Brain pericyte (primary cell): ENCODE measurements around the gene SUN3.
A peak's percentile ranks its signal among the peaks of the same experiment; 100 is the strongest.

Experiments
- DNase-seq: peaks from one replicate; pipeline ENCODE4 v3.0.0-alpha.2; 2012; ENCODE audit warnings: low read depth, low spot score

The SUN3 gene

GRCh38 chr7:48028938-48029337, at the start of gene SUN3:
Gene SUN3, minus strand, starts transcription at chr7:48029107. Its CDS starts 169 bp downstream, at chr7:48028938.
- DNase-seq: no peak

- DNase-seq: no peak
These were observed 49.6 kb upstream of the SUN3 start for GRCh38 chr7:48078470-48078869.

DNA sequence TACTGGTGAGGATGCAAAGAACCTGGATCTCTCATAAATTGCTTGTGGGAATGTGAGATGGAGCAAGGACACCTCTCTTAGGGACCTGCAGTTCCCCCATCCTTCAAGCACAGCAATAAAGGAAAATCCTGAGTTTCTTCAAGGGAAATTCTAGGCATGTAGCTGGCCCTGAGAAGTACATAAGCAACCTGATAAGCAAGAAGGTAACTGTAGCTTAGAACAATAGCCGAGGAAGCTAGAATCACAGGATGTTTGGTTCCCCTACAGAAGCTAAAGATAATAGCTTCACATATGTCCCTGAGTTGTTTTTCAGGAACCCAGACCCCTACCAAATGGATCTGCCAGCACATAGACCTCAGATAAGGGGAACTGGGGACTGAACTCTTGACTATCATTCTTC, 48.5 kb upstream of the SUN3 start:
- DNase-seq: no peak

DNA sequence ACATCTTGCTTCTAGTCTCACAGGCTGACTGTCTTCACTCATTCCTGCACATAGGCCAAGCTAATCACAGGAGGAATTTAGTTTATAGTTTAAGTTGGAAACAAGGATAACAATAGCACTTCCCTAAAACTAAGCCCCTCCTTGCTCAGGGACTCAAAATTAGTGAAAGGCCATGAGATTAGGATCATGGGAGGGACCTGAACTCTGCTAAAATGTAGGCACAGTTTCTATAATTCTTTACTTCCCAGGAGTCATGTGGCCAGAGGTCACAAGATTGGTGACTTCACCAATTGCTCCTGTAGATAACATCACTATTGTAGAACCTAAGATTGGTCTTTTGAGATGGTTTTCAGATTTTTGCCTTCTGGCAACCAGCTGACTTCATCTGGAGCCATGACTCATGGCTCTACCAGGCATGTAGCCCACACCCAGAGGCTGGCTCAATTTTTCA, 45.3 kb upstream of the SUN3 start:
- DNase-seq: no peak

GRCh38 chr7:48067475-48067874, 38.6 kb upstream of the SUN3 start:
- DNase-seq: no peak

- DNase-seq: no peak
These were observed 35.1 kb upstream of the SUN3 start for GRCh38 chr7:48063985-48064384.

DNA sequence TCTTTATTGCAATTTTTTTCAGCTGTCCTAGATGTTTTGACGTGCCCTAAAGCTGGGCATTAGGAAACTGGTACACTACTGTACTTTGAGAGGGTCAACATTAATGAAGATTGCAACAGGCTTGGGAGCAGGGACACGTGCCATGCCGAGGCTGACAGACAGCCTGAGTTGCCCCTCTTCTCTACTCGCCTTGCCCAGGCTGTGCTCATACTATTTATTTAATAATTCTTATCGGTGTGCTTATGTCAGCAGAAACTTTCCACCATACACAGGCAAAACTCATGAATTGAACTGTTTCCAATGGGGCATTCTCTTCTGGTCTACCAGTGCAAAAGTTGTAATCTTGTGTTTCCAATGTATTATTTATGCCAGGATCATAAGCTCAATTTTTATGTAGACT, 30.8 kb upstream of the SUN3 start:
- no peak for DNase-seq

DNA sequence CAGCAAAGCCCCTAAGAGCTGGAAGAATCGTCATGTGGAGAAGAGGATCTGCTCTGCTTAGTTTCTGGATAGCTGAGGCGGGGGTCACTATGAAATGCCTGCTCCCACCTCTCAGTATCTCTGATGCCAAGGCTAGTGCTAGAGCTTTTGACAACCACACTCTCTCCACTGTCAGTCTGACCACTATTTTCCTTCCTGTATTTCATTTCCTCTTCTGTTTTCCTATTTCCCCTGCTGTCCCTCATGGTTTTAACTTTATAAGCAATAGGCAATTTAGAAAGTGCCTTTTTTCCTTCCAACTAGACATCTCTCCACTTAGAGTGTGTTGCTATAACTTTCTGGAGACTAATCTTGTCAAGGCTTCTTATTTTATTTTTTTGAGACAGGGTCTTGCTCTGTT, 30.1 kb upstream of the SUN3 start:
- no peak for DNase-seq

DNA sequence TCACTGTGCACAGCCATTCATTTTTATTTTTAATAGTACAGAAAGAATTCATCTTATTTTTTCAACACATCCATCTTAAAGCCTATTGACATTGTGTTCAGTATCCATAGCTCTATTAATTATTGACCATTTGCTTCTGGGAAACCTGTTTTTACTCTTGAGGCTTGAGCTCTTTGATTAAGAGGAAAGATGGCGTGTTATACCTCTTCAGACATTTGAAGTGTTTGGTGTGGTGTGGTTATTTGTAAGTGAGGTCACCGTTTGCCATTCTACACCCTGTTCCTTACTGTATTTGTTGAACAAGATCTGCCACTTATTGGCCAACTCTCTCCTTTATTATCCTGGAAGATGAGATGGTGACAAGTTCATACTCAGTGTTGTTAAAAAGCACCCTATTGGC, 24.8 kb upstream of the SUN3 start:
- no peak for DNase-seq

GRCh38 chr7:48052748-48053147, 23.8 kb upstream of the SUN3 start:
- DNase-seq: no peak

- no peak for DNase-seq
These were observed 20.9 kb upstream of the SUN3 start for GRCh38 chr7:48049850-48050249.

GRCh38 chr7:48048113-48048512, 19.2 kb upstream of the SUN3 start:
- DNase-seq: no peak

GRCh38 chr7:48046458-48046857, 17.6 kb upstream of the SUN3 start:
- DNase-seq: no peak

DNA sequence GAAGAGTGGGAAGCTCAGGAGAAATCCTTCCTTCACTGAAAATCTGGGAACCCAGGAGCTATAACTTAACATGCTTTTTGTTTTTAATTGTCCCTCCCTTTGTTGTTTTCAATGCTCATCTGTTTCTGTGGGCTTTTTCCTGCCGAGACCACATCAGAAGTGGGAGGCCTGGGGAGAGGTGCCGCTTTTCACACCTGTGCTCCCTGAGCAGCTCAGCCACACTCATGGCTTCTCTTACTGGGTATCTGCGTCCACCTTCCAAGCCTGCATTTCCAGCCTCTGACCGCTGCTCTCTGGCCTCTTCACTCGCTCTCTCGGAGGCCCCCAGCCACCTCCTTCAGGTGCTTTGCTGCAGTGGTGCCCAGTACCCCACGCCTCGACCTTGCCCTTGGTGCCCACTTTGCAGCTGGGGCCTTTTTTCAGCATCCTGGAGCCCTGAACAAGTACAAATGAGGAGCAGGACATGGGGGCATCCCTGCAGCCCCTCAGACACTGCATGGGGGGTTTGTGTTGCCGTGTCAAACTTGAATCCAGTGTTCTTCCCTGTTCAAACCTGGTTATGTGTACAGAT, 16.4 kb upstream of the SUN3 start:
- DNase-seq: no peak

GRCh38 chr7:48042636-48043035, 13.7 kb upstream of the SUN3 start:
- no peak for DNase-seq

DNA sequence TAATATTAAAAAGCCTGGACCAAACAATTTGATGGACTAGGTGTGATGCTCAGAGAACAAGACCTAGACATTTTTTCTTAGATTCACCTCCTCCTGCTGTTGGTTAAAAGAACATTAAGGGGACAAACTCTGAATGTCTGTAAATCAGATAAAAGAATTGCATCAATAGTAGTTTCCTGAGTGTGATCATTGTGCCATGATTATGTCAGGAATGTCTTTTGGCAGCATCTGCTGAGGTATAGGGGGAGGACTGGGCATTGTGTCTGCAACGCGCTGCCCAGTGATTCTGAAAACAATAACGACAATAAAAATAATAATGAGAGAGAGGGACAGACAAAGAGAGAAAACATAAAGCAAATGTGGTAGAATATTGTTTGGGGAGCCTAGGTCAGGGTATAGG, 13.3 kb upstream of the SUN3 start:
- no peak for DNase-seq

- DNase-seq: no peak
These were observed 12.7 kb upstream of the SUN3 start for GRCh38 chr7:48041653-48041970.

- no peak for DNase-seq
These were observed 12.2 kb upstream of the SUN3 start for GRCh38 chr7:48040944-48041652.

DNA sequence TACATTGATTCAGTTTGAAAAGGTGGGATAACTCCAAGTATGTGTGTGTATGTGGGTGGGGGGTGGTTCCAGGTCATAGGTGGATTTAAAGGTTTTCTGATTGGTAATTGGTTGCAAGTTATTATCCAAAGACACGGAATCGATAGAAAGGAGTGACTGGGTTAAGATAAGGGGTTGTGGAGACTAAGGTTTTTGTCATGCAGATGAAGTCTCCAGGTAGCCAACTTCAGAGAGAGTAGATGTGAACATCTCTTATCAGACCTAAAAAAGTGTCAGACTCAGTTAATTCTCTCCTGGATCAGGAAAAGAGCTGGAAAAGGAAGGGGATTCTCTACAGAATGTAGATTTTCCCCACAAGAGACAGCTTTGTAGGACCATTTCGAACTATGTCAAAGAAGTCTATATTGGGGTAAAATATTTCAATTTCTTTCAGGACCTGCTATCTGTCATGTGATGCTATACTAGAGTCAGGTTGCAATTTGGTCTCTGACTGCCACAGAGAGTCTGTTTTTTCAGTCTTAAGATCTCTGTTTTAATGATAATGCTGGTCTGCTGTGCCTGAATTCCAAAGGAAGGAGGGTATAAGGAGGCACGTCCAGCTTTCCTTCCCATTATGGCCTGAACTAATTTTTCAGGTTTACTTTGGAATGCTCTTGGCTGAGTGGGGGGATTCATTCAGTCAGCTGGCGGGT, 10.1 kb upstream of the SUN3 start:
- DNase-seq: no peak

DNA sequence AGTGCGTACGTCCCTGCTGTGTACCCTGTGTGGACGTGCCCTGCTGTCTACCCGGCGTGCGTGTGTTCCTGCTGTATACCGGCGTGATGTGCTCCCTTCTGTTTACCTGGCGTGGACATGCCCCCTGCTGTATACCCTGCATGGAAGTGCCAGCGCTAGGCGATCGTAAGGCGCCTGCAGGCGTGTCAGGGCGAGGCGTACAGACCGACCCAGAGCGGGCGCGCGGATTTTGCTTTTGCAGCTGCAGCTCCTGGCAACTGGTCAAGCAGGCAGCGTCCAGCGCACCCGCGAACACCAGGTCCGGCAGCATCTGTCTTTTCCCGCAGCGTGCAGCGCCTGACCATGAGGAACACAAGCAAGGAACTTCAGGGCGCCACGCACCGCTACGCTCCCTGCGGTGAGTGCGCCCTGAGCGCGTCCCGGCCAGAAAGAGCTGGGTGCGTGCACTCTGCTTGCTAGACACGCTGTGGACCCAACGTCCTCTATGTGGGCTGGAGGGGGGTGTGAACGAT, 7.1 kb upstream of the SUN3 start:
- DNase-seq: peak; percentile 48

GRCh38 chr7:48035301-48035966, 6.5 kb upstream of the SUN3 start, which contains the start of gene C7orf57:
Gene C7orf57, plus strand, starts transcription at chr7:48035543. Its CDS starts 766 bp downstream, at chr7:48036309.
- peak; percentile 26 for DNase-seq

DNA sequence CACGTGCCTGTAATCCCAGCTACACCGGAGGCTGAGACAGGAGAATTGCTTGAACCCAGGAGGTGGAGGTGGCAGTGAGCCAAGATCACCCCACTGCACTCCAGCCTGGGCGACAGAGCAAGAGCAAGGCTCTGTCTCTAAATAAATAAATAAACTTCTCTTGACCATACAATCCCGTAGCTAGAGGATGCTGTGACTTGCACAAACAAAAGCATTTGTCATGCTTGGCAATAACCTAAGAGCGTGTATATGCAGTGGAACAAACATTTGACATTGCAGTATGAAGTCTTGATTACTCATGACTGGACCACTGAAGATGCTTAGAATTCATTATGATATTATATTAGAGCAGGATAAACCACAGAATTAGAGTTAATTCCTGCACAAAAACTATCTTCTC, 5.0 kb upstream of the SUN3 start:
- DNase-seq: no peak
